WTC11 (cell line): ENCODE data around the gene ZNF750. TPM values are rescaled to one million over a fixed set of nuclear protein-coding genes. Genes with fewer than 3 reads are reported as not detected.

Source experiments
- ATAC-seq: fragments of 200-7000 bp; cut with Tn5 transposase; 2 replicates; pipeline ENCODE4 v1.10.0; 2021; ENCODE audit warnings: mild to moderate bottlenecking, moderate library complexity
- CTCF ChIA-PET: fragments of 300-600 bp; sonication (Branson Sonifier 250); formaldehyde crosslinking; loops from one replicate; lab custom pipeline; 2021; ENCODE audit warnings: antibody characterized with exemption; lab: Charles Lee
- POLR2A ChIA-PET: fragments of 350-600 bp; sonication (Branson Sonifier 250); formaldehyde crosslinking; loops from one replicate; lab custom pipeline; 2021; ENCODE audit warnings: antibody characterized with exemption; lab: Charles Lee
- DNase-seq: peaks from one replicate; pipeline ENCODE4 v3.0.0; 2021; ENCODE audit warnings: low spot score
- H3K27ac Mint-ChIP-seq: 2 replicates; pipeline ENCODE4 v1.8.0; 2021; ENCODE audit warnings: mixed read lengths
- H3K27me3 Mint-ChIP-seq: 2 replicates; pipeline ENCODE4 v1.8.0; 2021; ENCODE audit warnings: low read depth, mild to moderate bottlenecking, moderate library complexity, mixed read lengths
- H3K36me3 Mint-ChIP-seq: 2 replicates; pipeline ENCODE4 v1.8.0; 2021; ENCODE audit warnings: mixed read lengths
- H3K4me1 Mint-ChIP-seq: 2 replicates; pipeline ENCODE4 v1.8.0; 2022; ENCODE audit warnings: mixed read lengths
- H3K4me3 Mint-ChIP-seq: 2 replicates; pipeline ENCODE4 v1.8.0; 2021; ENCODE audit warnings: mild to moderate bottlenecking, moderate library complexity, mixed read lengths
- H3K9me3 Mint-ChIP-seq: 2 replicates; pipeline ENCODE4 v1.8.0; 2021; ENCODE audit warnings: mixed read lengths
- CBFB ChIP-seq: sonication (generic); formaldehyde crosslinking; IDR thresholded peaks from 2 replicates; pipeline ENCODE4 v1.8.1; 2022; ENCODE audit warnings: mild to moderate bottlenecking, low read depth, missing genetic modification reagents
- CREB1 ChIP-seq: sonication (generic); formaldehyde crosslinking; IDR thresholded peaks from 2 replicates; pipeline ENCODE4 v1.8.0; 2023; ENCODE audit warnings: mild to moderate bottlenecking, missing genetic modification reagents
- GABPB1 ChIP-seq: sonication (generic); formaldehyde crosslinking; IDR thresholded peaks from 2 replicates; pipeline ENCODE4 v1.8.1; 2023; ENCODE audit warnings: mild to moderate bottlenecking, missing genetic modification reagents
- NR2C2 ChIP-seq: sonication (generic); formaldehyde crosslinking; IDR thresholded peaks from 2 replicates; pipeline ENCODE4 v1.8.0; 2022; ENCODE audit warnings: mild to moderate bottlenecking, missing genetic modification reagents
- RELA ChIP-seq: sonication (generic); formaldehyde crosslinking; IDR thresholded peaks from 2 replicates; pipeline ENCODE4 v1.8.1; 2022; ENCODE audit warnings: missing genetic modification reagents, mild to moderate bottlenecking, borderline replicate concordance
- TCF7 ChIP-seq: sonication (generic); formaldehyde crosslinking; IDR thresholded peaks from 2 replicates; pipeline ENCODE4 v1.8.0; 2022; ENCODE audit warnings: mild to moderate bottlenecking, low read depth, missing genetic modification reagents, moderate library complexity
- TP53 ChIP-seq: sonication (generic); formaldehyde crosslinking; IDR thresholded peaks from 2 replicates; pipeline ENCODE4 v1.8.1; 2023; ENCODE audit warnings: mild to moderate bottlenecking, missing genetic modification reagents
- ZBTB21 ChIP-seq: sonication (generic); formaldehyde crosslinking; IDR thresholded peaks from 2 replicates; pipeline ENCODE4 v1.8.1; 2023; ENCODE audit warnings: mild to moderate bottlenecking, missing genetic modification reagents, borderline replicate concordance
- ZNF121 ChIP-seq: sonication (generic); formaldehyde crosslinking; IDR thresholded peaks from 2 replicates; pipeline ENCODE4 v1.8.0; 2023; ENCODE audit warnings: missing genetic modification reagents
- ZNF232 ChIP-seq: sonication (generic); formaldehyde crosslinking; IDR thresholded peaks from 2 replicates; pipeline ENCODE4 v1.8.0; 2022; ENCODE audit warnings: mild to moderate bottlenecking, missing genetic modification reagents
- ZNF416 ChIP-seq: fragments of 250-450 bp; sonication (Bioruptor Pico); IDR thresholded peaks from 2 replicates; pipeline ENCODE4 v1.9.0; 2021; ENCODE audit warnings: mild to moderate bottlenecking, inconsistent platforms
- total RNA-seq: library from RNA; stranded (reverse); gene quantifications from 3 replicates; pipeline ENCODE4 v1.2.3, GENCODE V29; 2021
- TF ChIP-seq, protein P1 (sequence below): sonication (generic); formaldehyde crosslinking; IDR thresholded peaks from 2 replicates; pipeline ENCODE4 v1.8.0; 2022; ENCODE audit warnings: mild to moderate bottlenecking, missing genetic modification reagents
- TF ChIP-seq, protein P2 (sequence below): sonication (generic); formaldehyde crosslinking; IDR thresholded peaks from 2 replicates; pipeline ENCODE4 v1.8.1; 2022; ENCODE audit warnings: missing genetic modification reagents, borderline replicate concordance
- TF ChIP-seq, protein P3 (sequence below): fragments of 250-450 bp; sonication (Bioruptor Pico); IDR thresholded peaks from 2 replicates; pipeline ENCODE4 v1.9.0; 2021; ENCODE audit warnings: moderate library complexity, mild to moderate bottlenecking, inconsistent platforms, borderline replicate concordance
- TF ChIP-seq, protein P4 (sequence below): sonication (generic); formaldehyde crosslinking; IDR thresholded peaks from 2 replicates; pipeline ENCODE4 v1.8.1; 2023; ENCODE audit warnings: mild to moderate bottlenecking, missing genetic modification reagents, borderline replicate concordance
- TF ChIP-seq, protein P5 (sequence below): sonication (generic); formaldehyde crosslinking; conservative IDR thresholded peaks from 2 replicates; pipeline ENCODE4 v1.8.1; 2022; ENCODE audit warnings: mild to moderate bottlenecking, missing genetic modification reagents
- TF ChIP-seq, protein P6 (sequence below): sonication (generic); formaldehyde crosslinking; IDR thresholded peaks from 2 replicates; pipeline ENCODE4 v1.8.0; 2022; ENCODE audit warnings: mild to moderate bottlenecking, missing genetic modification reagents
- TF ChIP-seq, protein P7 (sequence below): sonication (generic); formaldehyde crosslinking; IDR thresholded peaks from 2 replicates; pipeline ENCODE4 v1.8.1; 2023; ENCODE audit warnings: mild to moderate bottlenecking, missing genetic modification reagents
- TF ChIP-seq, protein P8 (sequence below): sonication (generic); formaldehyde crosslinking; IDR thresholded peaks from 2 replicates; pipeline ENCODE4 v1.8.0; 2022; ENCODE audit warnings: mild to moderate bottlenecking, missing genetic modification reagents

ZNF750 gene
- total RNA-seq, 1 experiment from 2014 or later = 0.04 TPM

DNA sequence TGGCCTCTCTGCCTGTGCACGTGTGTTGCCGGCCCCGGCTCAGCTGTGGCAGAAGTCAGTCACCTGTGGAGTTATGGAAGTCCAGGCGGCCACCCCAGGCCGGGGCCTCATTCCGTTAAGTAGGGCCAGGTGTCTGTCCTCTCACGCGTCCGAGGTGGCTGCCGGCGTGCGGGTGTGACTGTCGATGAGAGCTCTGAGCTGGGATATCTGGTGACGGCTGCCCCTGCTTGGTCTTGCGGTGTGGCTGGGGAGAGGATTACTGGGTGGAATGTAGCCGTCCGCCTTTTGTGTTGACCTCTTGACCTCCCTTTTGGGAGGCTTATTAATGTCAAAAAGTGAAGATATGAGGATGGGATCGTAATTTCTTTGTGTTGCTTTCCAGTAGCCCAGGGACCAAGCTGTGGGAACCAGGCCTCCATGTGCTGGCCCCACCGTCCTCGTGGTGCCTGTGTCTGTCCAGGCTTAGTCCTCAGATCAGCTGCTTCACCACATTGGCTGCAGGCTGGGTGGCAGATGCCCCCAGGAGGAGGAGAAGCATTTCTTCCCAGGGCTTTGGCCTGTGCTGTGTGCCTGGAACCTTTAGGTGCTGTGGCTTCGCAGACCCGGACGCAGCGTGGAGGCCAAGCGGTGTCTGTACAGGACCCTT is 23.0 kb upstream of the ZNF750 start (continued):
- TF ChIP-seq, protein P1, sequence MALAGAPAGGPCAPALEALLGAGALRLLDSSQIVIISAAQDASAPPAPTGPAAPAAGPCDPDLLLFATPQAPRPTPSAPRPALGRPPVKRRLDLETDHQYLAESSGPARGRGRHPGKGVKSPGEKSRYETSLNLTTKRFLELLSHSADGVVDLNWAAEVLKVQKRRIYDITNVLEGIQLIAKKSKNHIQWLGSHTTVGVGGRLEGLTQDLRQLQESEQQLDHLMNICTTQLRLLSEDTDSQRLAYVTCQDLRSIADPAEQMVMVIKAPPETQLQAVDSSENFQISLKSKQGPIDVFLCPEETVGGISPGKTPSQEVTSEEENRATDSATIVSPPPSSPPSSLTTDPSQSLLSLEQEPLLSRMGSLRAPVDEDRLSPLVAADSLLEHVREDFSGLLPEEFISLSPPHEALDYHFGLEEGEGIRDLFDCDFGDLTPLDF (CRISPR knock-in tag) = no peak
- TF ChIP-seq, protein P2, sequence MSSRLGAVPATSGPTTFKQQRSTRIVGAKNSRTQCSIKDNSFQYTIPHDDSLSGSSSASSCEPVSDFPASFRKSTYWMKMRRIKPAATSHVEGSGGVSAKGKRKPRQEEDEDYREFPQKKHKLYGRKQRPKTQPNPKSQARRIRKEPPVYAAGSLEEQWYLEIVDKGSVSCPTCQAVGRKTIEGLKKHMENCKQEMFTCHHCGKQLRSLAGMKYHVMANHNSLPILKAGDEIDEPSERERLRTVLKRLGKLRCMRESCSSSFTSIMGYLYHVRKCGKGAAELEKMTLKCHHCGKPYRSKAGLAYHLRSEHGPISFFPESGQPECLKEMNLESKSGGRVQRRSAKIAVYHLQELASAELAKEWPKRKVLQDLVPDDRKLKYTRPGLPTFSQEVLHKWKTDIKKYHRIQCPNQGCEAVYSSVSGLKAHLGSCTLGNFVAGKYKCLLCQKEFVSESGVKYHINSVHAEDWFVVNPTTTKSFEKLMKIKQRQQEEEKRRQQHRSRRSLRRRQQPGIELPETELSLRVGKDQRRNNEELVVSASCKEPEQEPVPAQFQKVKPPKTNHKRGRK (CRISPR knock-in tag) = no peak
- TF ChIP-seq, protein P3, sequence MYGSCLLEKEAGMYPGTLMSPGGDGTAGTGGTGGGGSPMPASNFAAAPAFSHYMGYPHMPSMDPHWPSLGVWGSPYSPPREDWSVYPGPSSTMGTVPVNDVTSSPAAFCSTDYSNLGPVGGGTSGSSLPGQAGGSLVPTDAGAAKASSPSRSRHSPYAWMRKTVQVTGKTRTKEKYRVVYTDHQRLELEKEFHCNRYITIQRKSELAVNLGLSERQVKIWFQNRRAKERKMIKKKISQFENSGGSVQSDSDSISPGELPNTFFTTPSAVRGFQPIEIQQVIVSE = no peak

DNA sequence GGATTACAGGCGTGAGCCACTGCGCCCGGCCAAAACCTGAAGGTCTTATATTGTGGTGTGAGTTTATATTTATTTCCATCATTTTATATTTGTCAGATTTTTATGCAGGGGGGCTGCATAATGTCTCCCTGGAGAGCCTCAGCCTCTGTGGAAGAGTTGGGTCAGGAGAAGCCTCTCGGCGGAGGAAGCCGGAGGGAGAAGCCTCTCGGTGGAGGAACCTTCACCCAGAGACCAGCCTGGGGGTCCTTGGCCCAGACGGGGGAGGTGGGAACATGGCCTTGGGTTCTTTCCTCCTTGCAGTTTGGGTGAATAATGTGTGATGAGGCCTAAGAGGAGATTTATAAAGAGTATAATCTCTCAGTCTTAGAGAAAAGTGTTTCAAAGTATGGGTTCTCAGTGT is 22.4 kb upstream of the ZNF750 start:
- H3K4me3 Mint-ChIP-seq = no peak overlapping the region
- no peaks in the 10 kb centered on the region for H3K9me3 Mint-ChIP-seq
- peaks cover 20% of the 10 kb centered on the region for H3K4me1 Mint-ChIP-seq
- peak overlapping the region; percentile 92; the same call in 1 of the 2 replicates for H3K27ac Mint-ChIP-seq
- TF ChIP-seq NR2C2 = no peak
- TF ChIP-seq CBFB (CRISPR knock-in tag) = no peak
- no peak for TF ChIP-seq RELA (CRISPR knock-in tag)
- TF ChIP-seq, protein P4, sequence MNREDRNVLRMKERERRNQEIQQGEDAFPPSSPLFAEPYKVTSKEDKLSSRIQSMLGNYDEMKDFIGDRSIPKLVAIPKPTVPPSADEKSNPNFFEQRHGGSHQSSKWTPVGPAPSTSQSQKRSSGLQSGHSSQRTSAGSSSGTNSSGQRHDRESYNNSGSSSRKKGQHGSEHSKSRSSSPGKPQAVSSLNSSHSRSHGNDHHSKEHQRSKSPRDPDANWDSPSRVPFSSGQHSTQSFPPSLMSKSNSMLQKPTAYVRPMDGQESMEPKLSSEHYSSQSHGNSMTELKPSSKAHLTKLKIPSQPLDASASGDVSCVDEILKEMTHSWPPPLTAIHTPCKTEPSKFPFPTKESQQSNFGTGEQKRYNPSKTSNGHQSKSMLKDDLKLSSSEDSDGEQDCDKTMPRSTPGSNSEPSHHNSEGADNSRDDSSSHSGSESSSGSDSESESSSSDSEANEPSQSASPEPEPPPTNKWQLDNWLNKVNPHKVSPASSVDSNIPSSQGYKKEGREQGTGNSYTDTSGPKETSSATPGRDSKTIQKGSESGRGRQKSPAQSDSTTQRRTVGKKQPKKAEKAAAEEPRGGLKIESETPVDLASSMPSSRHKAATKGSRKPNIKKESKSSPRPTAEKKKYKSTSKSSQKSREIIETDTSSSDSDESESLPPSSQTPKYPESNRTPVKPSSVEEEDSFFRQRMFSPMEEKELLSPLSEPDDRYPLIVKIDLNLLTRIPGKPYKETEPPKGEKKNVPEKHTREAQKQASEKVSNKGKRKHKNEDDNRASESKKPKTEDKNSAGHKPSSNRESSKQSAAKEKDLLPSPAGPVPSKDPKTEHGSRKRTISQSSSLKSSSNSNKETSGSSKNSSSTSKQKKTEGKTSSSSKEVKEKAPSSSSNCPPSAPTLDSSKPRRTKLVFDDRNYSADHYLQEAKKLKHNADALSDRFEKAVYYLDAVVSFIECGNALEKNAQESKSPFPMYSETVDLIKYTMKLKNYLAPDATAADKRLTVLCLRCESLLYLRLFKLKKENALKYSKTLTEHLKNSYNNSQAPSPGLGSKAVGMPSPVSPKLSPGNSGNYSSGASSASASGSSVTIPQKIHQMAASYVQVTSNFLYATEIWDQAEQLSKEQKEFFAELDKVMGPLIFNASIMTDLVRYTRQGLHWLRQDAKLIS = no peak
- TF ChIP-seq, protein P3 = no peak
- TF ChIP-seq, protein P5, sequence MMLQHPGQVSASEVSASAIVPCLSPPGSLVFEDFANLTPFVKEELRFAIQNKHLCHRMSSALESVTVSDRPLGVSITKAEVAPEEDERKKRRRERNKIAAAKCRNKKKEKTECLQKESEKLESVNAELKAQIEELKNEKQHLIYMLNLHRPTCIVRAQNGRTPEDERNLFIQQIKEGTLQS = no peak
- no peak for TF ChIP-seq ZBTB21 (CRISPR knock-in tag)
- no peak for TF ChIP-seq GABPB1 (CRISPR knock-in tag)
- TF ChIP-seq, all 79 proteins: peak for 0
- no peaks in the 10 kb centered on the region for H3K27me3 Mint-ChIP-seq
- no peak for DNase-seq
- no peak for ATAC-seq
- POLR2A ChIA-PET = no interaction called here
- H3K36me3 Mint-ChIP-seq = no peaks in the 10 kb centered on the region; the same call in 1 of the 2 replicates
- CTCF ChIA-PET = interaction anchor here (1.7 kb wide), 1 partner anchor 26 kb away, joined by 9 read pairs; no protein-coding TSS in a partner anchor

DNA sequence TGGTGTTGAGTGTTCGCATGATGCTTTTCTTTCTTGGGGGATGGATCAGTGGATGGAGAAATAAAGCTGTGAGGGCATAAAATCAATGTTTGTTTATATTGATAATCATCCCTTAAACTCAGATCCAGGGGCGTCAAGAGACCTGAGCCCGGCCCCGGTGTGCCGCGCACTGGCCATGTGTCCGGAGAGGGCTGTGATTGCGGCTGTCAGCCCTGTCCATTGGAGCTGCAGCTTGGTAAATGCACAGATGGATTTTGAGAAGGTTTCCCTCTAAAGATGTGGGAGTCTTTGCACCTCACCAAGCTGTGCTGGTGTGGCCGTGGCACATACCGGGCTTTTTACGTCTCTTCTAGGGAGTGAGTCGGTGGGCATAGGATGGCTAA is 21.6 kb upstream of the ZNF750 start:
- POLR2A ChIA-PET = interaction anchor here (0.5 kb wide), 1 partner anchor 160 kb away, joined by 5 read pairs; no protein-coding TSS in a partner anchor
- no peaks in the 10 kb centered on the region for H3K27me3 Mint-ChIP-seq
- no peak overlapping the region for H3K4me3 Mint-ChIP-seq
- ATAC-seq = no peak
- CTCF ChIA-PET = no interaction called here
- H3K4me1 Mint-ChIP-seq = peaks cover 20% of the 10 kb centered on the region
- no peak overlapping the region; the same call in 1 of the 2 replicates for H3K27ac Mint-ChIP-seq
- H3K36me3 Mint-ChIP-seq = no peaks in the 10 kb centered on the region; the same call in 1 of the 2 replicates
- DNase-seq = no peak
- H3K9me3 Mint-ChIP-seq = no peaks in the 10 kb centered on the region
- no peak for TF ChIP-seq ZNF121 (CRISPR knock-in tag)
- TF ChIP-seq, protein P6, sequence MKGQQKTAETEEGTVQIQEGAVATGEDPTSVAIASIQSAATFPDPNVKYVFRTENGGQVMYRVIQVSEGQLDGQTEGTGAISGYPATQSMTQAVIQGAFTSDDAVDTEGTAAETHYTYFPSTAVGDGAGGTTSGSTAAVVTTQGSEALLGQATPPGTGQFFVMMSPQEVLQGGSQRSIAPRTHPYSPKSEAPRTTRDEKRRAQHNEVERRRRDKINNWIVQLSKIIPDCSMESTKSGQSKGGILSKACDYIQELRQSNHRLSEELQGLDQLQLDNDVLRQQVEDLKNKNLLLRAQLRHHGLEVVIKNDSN = no peak
- no peak for TF ChIP-seq ZNF232 (CRISPR knock-in tag)
- TF ChIP-seq, protein P7, sequence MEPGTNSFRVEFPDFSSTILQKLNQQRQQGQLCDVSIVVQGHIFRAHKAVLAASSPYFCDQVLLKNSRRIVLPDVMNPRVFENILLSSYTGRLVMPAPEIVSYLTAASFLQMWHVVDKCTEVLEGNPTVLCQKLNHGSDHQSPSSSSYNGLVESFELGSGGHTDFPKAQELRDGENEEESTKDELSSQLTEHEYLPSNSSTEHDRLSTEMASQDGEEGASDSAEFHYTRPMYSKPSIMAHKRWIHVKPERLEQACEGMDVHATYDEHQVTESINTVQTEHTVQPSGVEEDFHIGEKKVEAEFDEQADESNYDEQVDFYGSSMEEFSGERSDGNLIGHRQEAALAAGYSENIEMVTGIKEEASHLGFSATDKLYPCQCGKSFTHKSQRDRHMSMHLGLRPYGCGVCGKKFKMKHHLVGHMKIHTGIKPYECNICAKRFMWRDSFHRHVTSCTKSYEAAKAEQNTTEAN (CRISPR knock-in tag) = no peak
- no peak for TF ChIP-seq TCF7 (CRISPR knock-in tag)
- no peak for TF ChIP-seq TP53
- TF ChIP-seq, protein P8, sequence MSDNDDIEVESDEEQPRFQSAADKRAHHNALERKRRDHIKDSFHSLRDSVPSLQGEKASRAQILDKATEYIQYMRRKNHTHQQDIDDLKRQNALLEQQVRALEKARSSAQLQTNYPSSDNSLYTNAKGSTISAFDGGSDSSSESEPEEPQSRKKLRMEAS = no peak
- TF ChIP-seq ZNF416 (CRISPR knock-in tag) = no peak
- TF ChIP-seq CBFB (CRISPR knock-in tag) = no peak
- TF ChIP-seq, protein P1 (CRISPR knock-in tag) = no peak
- no peak for TF ChIP-seq CREB1 (CRISPR knock-in tag)
